K562 (cell line): ENCODE data around the gene SLC28A3. TPM values are rescaled to one million over a fixed set of nuclear protein-coding genes. Genes with fewer than 3 reads are reported as not detected.

Source experiments
- ATAC-seq: fragments of 200-7000 bp; cut with Tn5 transposase; 3 replicates; pipeline ENCODE4 v1.9.1; 2020; ENCODE audit warnings: moderate library complexity
- BruUV-seq: library from RNA; stranded (reverse); fragments of 400-500 nt; replicated peaks from 2 replicates; lab custom pipeline; 2021; lab: Mats Ljungman, UMichigan
- CTCF ChIA-PET: fragments of 300-600 bp; formaldehyde crosslinking; extraction: SDS; loops from one replicate; lab custom pipeline; 2021; ENCODE audit warnings: low intra/inter-chr PET ratio; lab: Yijun Ruan, JAX
- POLR2A ChIA-PET: fragments of 300-600, 350-650 bp; sonication (Branson Sonifier 250); formaldehyde crosslinking; extraction: SDS; loops from one replicate; lab custom pipeline; 2021; ENCODE audit warnings: antibody characterized with exemption, inconsistent platforms; lab: Yijun Ruan, JAX
- DNase-seq, 4 experiments: peaks; one replicate each; pipeline versions ENCODE4 v3.0.0 to v3.0.0-alpha.2; 2011 to 2018; ENCODE audit warnings: low spot score in 3 of 4, mixed read lengths in 3 of 4; ENCODE audit errors: extremely low read depth in 1 of 4
- FAIRE-seq: peaks from 2 replicates; lab custom pipeline; 2011; peaks lifted over from hg19 to GRCh38; lab: Jason Lieb, UNC
- H2AFZ ChIP-seq: 2 replicates; pipeline ENCODE4 v1.6.0; 2011; ENCODE audit warnings: low read depth, low read length, control low read depth, inconsistent platforms
- H3K27ac ChIP-seq: fragments of 200-600 bp; 3 replicates; pipeline ENCODE4 v1.8.0; 2011; ENCODE audit warnings: low read depth, mild to moderate bottlenecking, control low read depth, inconsistent platforms, low read length, moderate library complexity, mixed read lengths; ENCODE audit errors: extremely low read depth
- H3K27me3 ChIP-seq, 2 experiments: fragments of 300-600 bp in 1 of 2; 2 replicates in 1 of 2; 3 replicates in 1 of 2; pipeline versions ENCODE4 v1.6.0 to v1.8.0; 2011; ENCODE audit warnings: inconsistent platforms in 2 of 2, low read length in 2 of 2, mild to moderate bottlenecking in 1 of 2, mixed read lengths in 1 of 2, moderate library complexity in 1 of 2; ENCODE audit not compliant: control insufficient read depth in 2 of 2, insufficient read depth in 2 of 2
- H3K36me3 ChIP-seq: fragments of 300-600 bp; 3 replicates; pipeline ENCODE4 v1.8.0; 2011; ENCODE audit warnings: mild to moderate bottlenecking, low read length, inconsistent platforms; ENCODE audit not compliant: control insufficient read depth, insufficient read depth
- H3K4me1 ChIP-seq, 2 experiments: fragments of 200-600 bp in 1 of 2; replicated peaks in 1 of 2; 2 replicates in 1 of 2; 3 replicates in 1 of 2; pipeline versions ENCODE4 v1.5.1 to v1.8.0; 2011; ENCODE audit warnings: inconsistent platforms in 2 of 2, low read length in 2 of 2, mild to moderate bottlenecking in 1 of 2, mixed read lengths in 1 of 2, moderate library complexity in 1 of 2; ENCODE audit not compliant: control insufficient read depth in 2 of 2, insufficient read depth in 2 of 2
- H3K4me2 ChIP-seq: 2 replicates; pipeline ENCODE4 v1.6.1; 2011; ENCODE audit warnings: low read length, control low read depth, inconsistent platforms, mixed read lengths; ENCODE audit not compliant: insufficient read depth
- H3K4me3 ChIP-seq: fragments of 200-600 bp; sonication (generic), shearing (Covaris generic); 2 replicates; pipeline ENCODE4 v1.5.1; 2016; ENCODE audit warnings: control low read depth, inconsistent platforms
- H3K79me2 ChIP-seq: fragments of 200-600 bp; 3 replicates; pipeline ENCODE4 v1.8.0; 2011; ENCODE audit warnings: low read length, inconsistent platforms; ENCODE audit not compliant: control insufficient read depth, insufficient read depth
- H3K9ac ChIP-seq, 2 experiments: 2 replicates each; pipeline versions ENCODE4 v1.6.0 to v1.6.1; 2011; ENCODE audit warnings: low read depth in 2 of 2, low read length in 2 of 2, control low read depth in 1 of 2, inconsistent platforms in 1 of 2, mild to moderate bottlenecking in 1 of 2, mixed read lengths in 1 of 2; ENCODE audit not compliant: insufficient read depth in 1 of 2
- H3K9me1 ChIP-seq: one replicate; pipeline ENCODE4 v1.6.0; 2011; ENCODE audit warnings: inconsistent platforms, mild to moderate bottlenecking, low read length, moderate library complexity; ENCODE audit not compliant: control insufficient read depth, insufficient read depth
- H3K9me3 ChIP-seq: replicated peaks from 2 replicates; pipeline ENCODE4 v1.5.1; 2011; ENCODE audit warnings: low read depth, low read length, inconsistent platforms; ENCODE audit not compliant: control insufficient read depth, insufficient read depth
- H4K20me1 ChIP-seq: replicated peaks from 2 replicates; pipeline ENCODE4 v1.6.1; 2011; ENCODE audit warnings: low read length, inconsistent platforms, mixed read lengths; ENCODE audit not compliant: control insufficient read depth, insufficient read depth
- ARID1B ChIP-seq: fragments of 450-650 bp; IDR thresholded peaks from 2 replicates; pipeline ENCODE4 v1.6.1; 2016; ENCODE audit warnings: antibody characterized with exemption, mild to moderate bottlenecking, inconsistent platforms
- BHLHE40 ChIP-seq: IDR thresholded peaks from 2 replicates; pipeline ENCODE4 v1.6.1; 2011; ENCODE audit warnings: low read length, improper control_type of control experiment
- BMI1 ChIP-seq: fragments of 150-350 bp; IDR thresholded peaks from 2 replicates; pipeline ENCODE4 v1.6.1; 2014; ENCODE audit warnings: low read length
- L3MBTL2 ChIP-seq: fragments of 450-650 bp; IDR thresholded peaks from 2 replicates; pipeline ENCODE4 v1.6.1; 2016; ENCODE audit warnings: mild to moderate bottlenecking, moderate library complexity
- USF2 ChIP-seq: sonication (generic); formaldehyde crosslinking; IDR thresholded peaks from 2 replicates; pipeline ENCODE4 v1.5.0; 2020; ENCODE audit warnings: missing genetic modification reagents
- XRCC4 ChIP-seq: IDR thresholded peaks from one replicate; pipeline ENCODE4 v1.6.1; 2011; ENCODE audit not compliant: insufficient read depth, insufficient read length; ENCODE audit errors: extremely low read depth
- WGBS: fragments of 100-300 bp; shearing (Covaris generic); methylation state at CpG from one replicate; pipeline ENCODE4 v1.1.6; 2016; ENCODE audit warnings: low coverage, mixed read lengths; ENCODE audit not compliant: insufficient coverage; ENCODE audit errors: missing lambda C conversion rate; 5-methylcytosine and 5-hydroxymethylcytosine counted together
- in situ Hi-C: fragments of 300-500 bp; cut with MboI; formaldehyde crosslinking; loops from 4 replicates; pipeline ENCODE4 v1.15.0; 2018; ENCODE audit warnings: inconsistent platforms, mixed read lengths
- intact Hi-C: fragments of 100-400 bp; cut with micrococcal nuclease; formaldehyde crosslinking; loops from 2 replicates; pipeline ENCODE4 v1.14.2; 2022
- polyA plus RNA-seq, 8 experiments: library from polyadenylated mRNA; depleted of rRNA in 4 of 8; stranded (reverse) in 5 of 8; unstranded in 3 of 8; fragments of >200 nt; fragmentation: Nextera tagmentation in 2 of 8; fragmentation: Illumina TruSeq in 1 of 8; extraction: Ambion mirVana in 2 of 8; extraction: Trizol in 1 of 8; gene quantifications; 2 replicates each; pipeline versions ENCODE4 v1.2.1 to v1.2.3, GENCODE V29; 2011 to 2014; ENCODE audit warnings: inconsistent platforms in 1 of 8, missing spikeins in 1 of 8
- total RNA-seq, 7 experiments: library from RNA; depleted of rRNA in 6 of 7; stranded (reverse); fragments of >200 nt in 6 of 7; fragmentation: Illumina TruSeq in 2 of 7; extraction: Trizol in 2 of 7; gene quantifications; 2 replicates each; pipeline versions ENCODE4 v1.2.1 to v1.2.3, GENCODE V29; 2011 to 2021; ENCODE audit warnings: low replicate concordance in 1 of 7

SLC28A3 gene
- total and polyA plus RNA-seq, 9 of the 15 experiments (the other 6 are each of a cell fraction or from before 2014, with no cell fraction given): not detected

GRCh38 chr9:84382720-84383119, 42.2 kb upstream of the SLC28A3 start (continued):
- TF ChIP-seq BMI1: no peak

DNA sequence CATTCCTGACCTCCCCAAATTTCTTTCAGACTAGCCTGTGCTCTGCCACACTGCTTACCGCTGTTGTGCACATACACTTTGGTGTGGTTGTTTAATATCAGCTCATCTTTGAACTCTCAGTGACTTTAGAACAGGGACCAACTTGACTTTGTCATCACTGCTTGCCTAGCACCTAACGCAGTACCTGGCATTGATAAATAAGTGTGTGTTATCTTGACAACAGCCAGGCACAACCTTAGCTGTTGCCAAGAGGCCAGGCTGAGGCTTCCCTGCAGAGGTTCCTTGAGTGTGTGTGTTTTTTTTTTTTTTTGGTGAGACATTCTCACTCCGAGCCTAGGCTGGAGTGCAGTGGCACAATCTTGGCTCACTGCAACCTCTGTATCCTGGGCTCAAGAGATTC, 41.0 kb upstream of the SLC28A3 start:
- no peaks in the 10 kb centered on the region for H4K20me1 ChIP-seq
- in situ Hi-C loops: loop anchor here (25.0 kb wide), 1 partner anchor 1406 kb away; no protein-coding TSS in a partner anchor
- ATAC-seq: no peak
- no peak overlapping the region for H3K4me3 ChIP-seq
- H3K27me3 ChIP-seq: no peaks in the 10 kb centered on the region
- no peak overlapping the region for H2AFZ ChIP-seq
- ChIA-PET CTCF (no interaction called here), POLR2A (interaction anchor here (0.6 kb wide), 1 partner anchor 200 kb away, joined by 5 read pairs; no protein-coding TSS in a partner anchor)
- no peak for TF ChIP-seq XRCC4
- TF ChIP-seq L3MBTL2: no peak
- no peak for TF ChIP-seq USF2 (CRISPR knock-in tag)
- no peak for TF ChIP-seq BHLHE40
- no peak for TF ChIP-seq ARID1B
- H3K36me3 ChIP-seq: no peaks in the 10 kb centered on the region
- no TSS peak for BruUV-seq
- intact Hi-C loops: no loop called here
- H3K9me3 ChIP-seq: no peaks in the 10 kb centered on the region
- H3K79me2 ChIP-seq: no peaks in the 10 kb centered on the region
- no peak for DNase-seq
- H3K27ac ChIP-seq: no peak overlapping the region
- H3K4me2 ChIP-seq: no peak overlapping the region
- no peaks in the 10 kb centered on the region for H3K9me1 ChIP-seq
- FAIRE-seq: no peak
- 0% methylated on average over 2 of the region's 3 CpGs for WGBS
- no peak overlapping the region for H3K9ac ChIP-seq
- H3K4me1 ChIP-seq: peaks cover 0 to 4% of the 10 kb centered on the region in 2 experiments; a peak in 2 of 5 replicates
